Keratinocyte (primary cell): ENCODE data around the gene PSTPIP2.

Experiments
- CTCF ChIP-seq, 3 experiments: IDR thresholded peaks in 1 of 3; conservative IDR thresholded peaks in 1 of 3; optimal IDR thresholded peaks in 1 of 3; 2 replicates in 2 of 3; 3 replicates in 1 of 3; pipeline versions ENCODE3 to v1.5.1; 2011; ENCODE audit warnings: low read length in 3 of 3, mild to moderate bottlenecking in 3 of 3, moderate library complexity in 2 of 3, control low read depth in 1 of 3, inconsistent platforms in 1 of 3; ENCODE audit not compliant: insufficient read depth in 2 of 3; ENCODE audit errors: extremely low read depth in 1 of 3
- EZH2 ChIP-seq: IDR thresholded peaks from one replicate; pipeline ENCODE4 v1.6.1; 2012; ENCODE audit warnings: inconsistent platforms, mild to moderate bottlenecking, low read length, moderate library complexity

- no peak for TF ChIP-seq CTCF (optimal IDR thresholded peaks at IDR 0.05 in 1 of 3, IDR thresholded peaks at IDR 0.05 in 1 of 3, conservative IDR thresholded peaks at IDR 0.05 in 1 of 3; ENCODE audit: extremely low read depth in 1 of 3, insufficient read depth in 2 of 3, low read length in 3 of 3)
- TF ChIP-seq EZH2: no peak
Observed at GRCh38 chr18:45997700-45998151, 74.3 kb downstream of the PSTPIP2 start.
